Myocyte (in vitro differentiated cells): ENCODE measurements around the gene CHD3. TPM values are rescaled to one million over a fixed set of nuclear protein-coding genes. Genes with fewer than 3 reads are reported as not detected.
"Not testable (repeated sequence)": the region's sequence is repeated elsewhere in the genome, so short reads cannot be mapped to it uniquely, and the experiment has no call there.

Source experiments
- DNase-seq: peaks from one replicate; pipeline ENCODE4 v3.0.0-alpha.2; 2012; ENCODE audit warnings: low read depth
- total RNA-seq: library from RNA; depleted of rRNA; stranded (reverse); fragments of >200 nt; gene quantifications from 2 replicates; pipeline ENCODE4 v1.2.3, GENCODE V29; 2014

The CHD3 gene
- total RNA-seq, 1 donor from 2014 or later, result 104 TPM

GRCh38 chr17:7849751-7850504, 38.7 kb upstream of the CHD3 start:
- no peak for DNase-seq

- no peak for DNase-seq
Observed at GRCh38 chr17:7850701-7851437, 37.7 kb upstream of the CHD3 start.

- DNase-seq, result peak; percentile 74
Observed at GRCh38 chr17:7851438-7852261, 36.9 kb upstream of the CHD3 start.

GRCh38 chr17:7852262-7852670, 36.3 kb upstream of the CHD3 start:
- no peak for DNase-seq

GRCh38 chr17:7852919-7853690, 35.5 kb upstream of the CHD3 start:
- no peak for DNase-seq

GRCh38 chr17:7853691-7854038, 34.9 kb upstream of the CHD3 start:
- no peak for DNase-seq

GRCh38 chr17:7854078-7854777, 34.4 kb upstream of the CHD3 start:
- no peak for DNase-seq

GRCh38 chr17:7854851-7855659, 33.5 kb upstream of the CHD3 start, which contains the start of gene TMEM88:
Gene TMEM88, plus strand, starts transcription at chr17:7855066. Its CDS starts 9 bp downstream, at chr17:7855075.
- no peak for DNase-seq

- no peak for DNase-seq
Observed at GRCh38 chr17:7855660-7856010, 33.0 kb upstream of the CHD3 start.

- DNase-seq, result peak; percentile 10
Observed at GRCh38 chr17:7856011-7856810, 32.4 kb upstream of the CHD3 start.

GRCh38 chr17:7856811-7857712, 31.5 kb upstream of the CHD3 start, which contains the start of gene NAA38:
Gene NAA38, minus strand, starts transcription at chr17:7857559. Its CDS starts 96 bp downstream, at chr17:7857463.
- DNase-seq, result peak; percentile 100

- peak; percentile 97 for DNase-seq
Observed at GRCh38 chr17:7857713-7858521, 30.7 kb upstream of the CHD3 start, which contains the start of gene CYB5D1. Gene CYB5D1, plus strand, starts transcription at chr17:7858003. Its CDS starts 132 bp downstream, at chr17:7858135.

GRCh38 chr17:7858522-7858810, 30.1 kb upstream of the CHD3 start:
- DNase-seq, result peak; percentile 36

- no peak for DNase-seq
Observed at GRCh38 chr17:7859028-7859427, 29.6 kb upstream of the CHD3 start.

- DNase-seq, result peak; percentile 61
Observed at GRCh38 chr17:7862692-7863437, 25.7 kb upstream of the CHD3 start.

GRCh38 chr17:7864384-7864783, 24.2 kb upstream of the CHD3 start:
- not testable (repeated sequence) for DNase-seq
